ENCODE results near the gene UBP1. TPM values are rescaled to one million over a fixed set of nuclear protein-coding genes. Genes with fewer than 3 reads are reported as not detected.

The UBP1 gene
- 238 and 355 TPM in 2 replicates for total RNA-seq (2011; cell fraction: chromatin; rRNA removed; ENCODE audit: low replicate concordance)
- total RNA-seq (2011; cell fraction: nucleolus; rRNA removed), result 95.6 and 112 TPM in 2 replicates
- total RNA-seq (2011; cell fraction: nucleoplasm; rRNA removed), result 131 and 137 TPM in 2 replicates
- total RNA-seq (2014; rRNA removed) (46.6 and 56.7 TPM in 2 replicates), total RNA-seq (2014; rRNA removed; fragmentation: Illumina TruSeq; extraction: Trizol) (64.0 and 66.0 TPM in 2 replicates), total RNA-seq (2015; rRNA removed; fragmentation: Illumina TruSeq; extraction: Trizol) (78.5 and 85.2 TPM in 2 replicates), total RNA-seq (2021) (79.6 and 81.0 TPM in 2 replicates), polyA plus RNA-seq (2011; rRNA removed) (111 and 139 TPM in 2 replicates), polyA plus RNA-seq (2014; fragmentation: Illumina TruSeq; extraction: Trizol) (117 and 143 TPM in 2 replicates), polyA plus RNA-seq (2014; fragmentation: Nextera tagmentation; extraction: Ambion mirVana) (10 to 100 TPM; 13.6 to 17.4 TPM), polyA plus RNA-seq (2014; rRNA removed) (87.5 and 109 TPM in 2 replicates), polyA minus RNA-seq (2011; rRNA and poly(A)+ RNA removed) (143 and 157 TPM in 2 replicates), Bru-seq, nascent RNA (percentile 94 among the genes with signal in this experiment), BruChase-seq, experiment 1, labeled RNA remaining after a 2-hour chase (percentile 95 among the genes with signal in this experiment), BruChase-seq, experiment 2, labeled RNA remaining after a 6-hour chase (percentile 95 among the genes with signal in this experiment)
- 33.3 and 46.7 TPM in 2 replicates for polyA plus RNA-seq (2011; cell fraction: cytosol; rRNA removed)
- 222 and 235 TPM in 2 replicates for polyA plus RNA-seq (2011; cell fraction: nucleus; rRNA removed)
- 42.8 and 72.4 TPM in 2 replicates for polyA plus RNA-seq (2012)
- 43.0 and 60.2 TPM in 2 replicates for polyA minus RNA-seq (2011; cell fraction: cytosol; rRNA and poly(A)+ RNA removed)
- polyA minus RNA-seq (2011; cell fraction: nucleus; rRNA and poly(A)+ RNA removed), result 75.7 and 104 TPM in 2 replicates
- long read RNA-seq, experiment 1, full-length matches to known transcripts, result 46 of 171 reads
- long read RNA-seq, experiment 1, partial matches to known transcripts, result 57 of 171 reads
- long read RNA-seq, experiment 1, other reads (novel, unspliced or antisense), result 68 of 171 reads
- long read RNA-seq, experiment 2, full-length matches to known transcripts, result 10 of 77 reads
- long read RNA-seq, experiment 2, partial matches to known transcripts, result 5 of 77 reads
- long read RNA-seq, experiment 2, other reads (novel, unspliced or antisense), result 62 of 77 reads
- long read RNA-seq, experiment 3, partial matches to known transcripts, result 4 of 7 reads
- long read RNA-seq, experiment 3, other reads (novel, unspliced or antisense), result 3 of 7 reads

- H3K4me1 ChIP-seq (replicated peaks in 1 of 2; ENCODE audit: control insufficient read depth in 2 of 2, insufficient read depth in 2 of 2, low read length in 2 of 2), result peaks cover 9 to 23% of the 10 kb centered on the region in 2 experiments; a peak in 4 of 5 replicates
- peak within 1 kb of the TSS; percentile 89 for H3K4me3 ChIP-seq
- WGBS (ENCODE audit: insufficient coverage, low coverage, missing lambda C conversion rate), result 1% methylated on average over 59 of the region's 68 CpGs
- H3K9me3 ChIP-seq (replicated peaks; ENCODE audit: control insufficient read depth, insufficient read depth, low read depth, low read length), result no peaks in the 10 kb centered on the region
- ChIA-PET CTCF (ENCODE audit: low intra/inter-chr PET ratio) (interaction anchor here (0.9 kb wide), 1 partner anchor 308 kb away, joined by 3 read pairs; no protein-coding TSS in a partner anchor), POLR2A (interaction anchor here (0.6 to 4.6 kb wide), 23 partner anchors 9 to 364 kb away, joined by 3 to 94 read pairs (median 3); no protein-coding TSS in a partner anchor)
- peak within 1 kb of the TSS; percentile 89 for H3K4me2 ChIP-seq (ENCODE audit: insufficient read depth, low read length)
- FAIRE-seq (peak; percentile 96), DNase-seq (ENCODE audit: extremely low read depth in 1 of 4, low spot score in 3 of 4) (peak; percentile 96 to 100 (median 98)), ATAC-seq (peak; percentile 92)
- no TSS peak for BruUV-seq (replicated peaks)
- H3K36me3 ChIP-seq (ENCODE audit: control insufficient read depth, insufficient read depth, low read length), result peaks cover 2% of the 10 kb centered on the region; the same call in 2 of the 3 replicates
- peaks cover 28% of the 10 kb centered on the region for H4K20me1 ChIP-seq (replicated peaks; ENCODE audit: control insufficient read depth, insufficient read depth, low read length)
- in situ Hi-C loops (cut with MboI) (no loop called here), intact Hi-C loops (cut with micrococcal nuclease) (loop anchor here (5.0 kb wide), 1 partner anchor 347 kb away; no protein-coding TSS in a partner anchor)
- H3K79me2 ChIP-seq (ENCODE audit: control insufficient read depth, insufficient read depth, low read length), result peaks cover 43% of the 10 kb centered on the region
- peak within 1 kb of the TSS; percentile 87 to 99 for H3K9ac ChIP-seq (ENCODE audit: insufficient read depth in 1 of 2, low read depth in 2 of 2, low read length in 2 of 2)
- peak within 1 kb of the TSS; percentile 90 for H3K27ac ChIP-seq (ENCODE audit: extremely low read depth, low read depth, low read length)
- H3K9me1 ChIP-seq (ENCODE audit: control insufficient read depth, insufficient read depth, low read length), result no peaks in the 10 kb centered on the region
- H2AFZ ChIP-seq (ENCODE audit: low read depth, low read length), result peak within 1 kb of the TSS; percentile 96
- no peaks in the 10 kb centered on the region for H3K27me3 ChIP-seq (ENCODE audit: control insufficient read depth in 2 of 2, insufficient read depth in 2 of 2, low read length in 2 of 2)
- TF ChIP-seq POLR3A (IDR thresholded peaks at IDR 0.05; ENCODE audit: borderline replicate concordance, extremely low read depth, insufficient read depth, insufficient read length), result no peak
- TF ChIP-seq RBM14 (IDR thresholded peaks at IDR 0.05; ENCODE audit: borderline replicate concordance, insufficient read depth, low read depth, low read length), result no peak
- no peak for TF ChIP-seq YBX1 (IDR thresholded peaks at IDR 0.05)
- peak; percentile 63 to 83 for TF ChIP-seq FOXK2 (conservative IDR thresholded peaks at IDR 0.05 in 1 of 2, IDR thresholded peaks at IDR 0.05 in 1 of 2; ENCODE audit: low read depth in 2 of 2)
- TF ChIP-seq ZC3H11A (IDR thresholded peaks at IDR 0.05; ENCODE audit: low read depth, low read length), result no peak
- TF ChIP-seq LCOR (CRISPR knock-in tag; IDR thresholded peaks at IDR 0.05), result no peak; the same call in 1 of the 2 replicates
- peak; percentile 100 for TF ChIP-seq PHF8 (IDR thresholded peaks at IDR 0.05; ENCODE audit: borderline replicate concordance, low read length)
- TF ChIP-seq HDAC1 (IDR thresholded peaks at IDR 0.05), result peak in 1 of 2 experiments; percentile 47; a peak in 1 of 4 replicates
- no peak for TF ChIP-seq HBP1 (CRISPR knock-in tag; IDR thresholded peaks at IDR 0.05)
- TF ChIP-seq NFE2L1 (tag; IDR thresholded peaks at IDR 0.05; ENCODE audit: borderline replicate concordance, low read depth), result no peak
- no peak for TF ChIP-seq NCOA4 (IDR thresholded peaks at IDR 0.05; ENCODE audit: partially characterized antibody)
- TF ChIP-seq NR3C1 (CRISPR knock-in tag; IDR thresholded peaks at IDR 0.05), result no peak
- TF ChIP-seq MAZ (CRISPR knock-in tag; conservative IDR thresholded peaks at IDR 0.05 in 1 of 2, IDR thresholded peaks at IDR 0.05 in 1 of 2), result peak; percentile 51 to 90
- TF ChIP-seq ZNF57 (CRISPR knock-in tag; IDR thresholded peaks at IDR 0.05), result no peak
Measured at GRCh38 chr3:33440328-33441224, at the start of gene UBP1. UBP1 (minus strand) TSS chr3:33440405; CDS start chr3:33439848, 557 bp downstream.
